Measurements from ENCODE around the gene ERP44.

ERP44 gene

GRCh38 chr9:99929652-99930051 is 169.1 kb downstream of the ERP44 start:
- DNase-seq: no peak
